Fibroblast of peridontal ligament (primary cell): ENCODE data around the gene CBX8.

Source experiments
- DNase-seq: peaks from one replicate; pipeline ENCODE4 v3.0.0-alpha.2; 2010; ENCODE audit errors: extremely low read depth

Gene CBX8

GRCh38 chr17:79835470-79835899 is 38.6 kb upstream of the CBX8 start:
- no peak for DNase-seq

GRCh38 chr17:79834565-79835469 is 37.9 kb upstream of the CBX8 start:
- DNase-seq: no peak

GRCh38 chr17:79833744-79834564 is 37.1 kb upstream of the CBX8 start:
- no peak for DNase-seq

- DNase-seq: no peak
Measured at GRCh38 chr17:79833110-79833450, 36.2 kb upstream of the CBX8 start.

GRCh38 chr17:79832218-79833109 is 35.6 kb upstream of the CBX8 start:
- DNase-seq: no peak

GRCh38 chr17:79831265-79832217 is 34.7 kb upstream of the CBX8 start:
- no peak for DNase-seq

GRCh38 chr17:79830763-79831264 is 33.9 kb upstream of the CBX8 start:
- no peak for DNase-seq

GRCh38 chr17:79830303-79830702 is 33.4 kb upstream of the CBX8 start:
- no peak for DNase-seq

GRCh38 chr17:79829457-79829856 is 32.6 kb upstream of the CBX8 start:
- DNase-seq: no peak

GRCh38 chr17:79829004-79829403 is 32.1 kb upstream of the CBX8 start:
- DNase-seq: no peak

- no peak for DNase-seq
Measured at GRCh38 chr17:79826841-79827578, 30.1 kb upstream of the CBX8 start.

- DNase-seq: no peak
Measured at GRCh38 chr17:79826204-79826680, 29.4 kb upstream of the CBX8 start.

- DNase-seq: no peak
Measured at GRCh38 chr17:79825580-79825921, 28.7 kb upstream of the CBX8 start.

GRCh38 chr17:79824893-79825579 is 28.2 kb upstream of the CBX8 start:
- no peak for DNase-seq

- no peak for DNase-seq
Measured at GRCh38 chr17:79824234-79824633, 27.4 kb upstream of the CBX8 start.

GRCh38 chr17:79822583-79823124 is 25.8 kb upstream of the CBX8 start:
- no peak for DNase-seq

GRCh38 chr17:79821331-79822095 is 24.6 kb upstream of the CBX8 start:
- DNase-seq: no peak

- no peak for DNase-seq
Measured at GRCh38 chr17:79820959-79821330, 24.1 kb upstream of the CBX8 start.
